Vagina (tissue), 2 donors: ENCODE data around the gene CASQ2. TPM values are rescaled to one million over a fixed set of nuclear protein-coding genes. Genes with fewer than 3 reads are reported as not detected.
A peak's percentile ranks its signal among the peaks of the same experiment; 100 is the strongest.

Experiments
- DNase-seq, 2 donors: peaks; one replicate each; pipeline ENCODE4 v3.0.0-alpha.2; 2017; ENCODE audit errors: extremely low spot score in 2 of 2
- H3K27ac ChIP-seq: fragments of 200-600 bp; sonication (generic); one replicate; pipeline ENCODE4 v1.5.1; 2019
- H3K27me3 ChIP-seq: fragments of 200-600 bp; sonication (generic); one replicate; pipeline ENCODE4 v1.5.1; 2019
- H3K36me3 ChIP-seq, 2 donors: fragments of 200-600 bp; sonication (generic); one replicate each; pipeline ENCODE4 v1.5.1; 2017 to 2019
- H3K4me1 ChIP-seq: fragments of 200-600 bp; sonication (generic); one replicate; pipeline ENCODE4 v1.5.1; 2019
- H3K4me3 ChIP-seq, 2 donors: fragments of 200-600 bp; sonication (generic); 1 replicate in 1 of 2; 2 replicates in 1 of 2; pipeline ENCODE4 v1.5.1; 2016 to 2019
- H3K9me3 ChIP-seq: fragments of 200-600 bp; sonication (generic); one replicate; pipeline ENCODE4 v1.5.1; 2019
- POLR2A ChIP-seq, 2 donors: fragments of 450-650 bp; IDR thresholded peaks; one replicate each; pipeline ENCODE4 v1.6.1; 2017; ENCODE audit warnings: antibody characterized with exemption in 2 of 2, mild to moderate bottlenecking in 2 of 2, moderate library complexity in 2 of 2
- POLR2AphosphoS5 ChIP-seq, 2 donors: sonication (generic); formaldehyde crosslinking; IDR thresholded peaks; one replicate each; pipeline ENCODE4 v1.9.0; 2017; ENCODE audit warnings: antibody characterized with exemption in 2 of 2, mild to moderate bottlenecking in 2 of 2, low read depth in 1 of 2; ENCODE audit not compliant: insufficient read depth in 1 of 2
- intact Hi-C: fragments of 100-400 bp; cut with DNase I; formaldehyde crosslinking; loops from one replicate; pipeline ENCODE4 v1.15.1; 2023
- total RNA-seq: library from RNA; depleted of rRNA; stranded (reverse); fragments of >200 nt; gene quantifications from one replicate; pipeline ENCODE4 v1.2.3, GENCODE V29; 2016
- TF ChIP-seq, protein P1 (sequence below), 3 experiments: fragments of 450-650 bp in 2 of 3; fragments of 200-600 bp in 1 of 3; sonication (generic) in 1 of 3; IDR thresholded peaks; one replicate each; pipeline ENCODE4 v1.5.1; 2017 to 2019; ENCODE audit warnings: antibody characterized with exemption in 3 of 3, mild to moderate bottlenecking in 2 of 3, moderate library complexity in 2 of 3

Gene CASQ2
- total RNA-seq, 1 donor from 2014 or later = 3.2 TPM

DNA sequence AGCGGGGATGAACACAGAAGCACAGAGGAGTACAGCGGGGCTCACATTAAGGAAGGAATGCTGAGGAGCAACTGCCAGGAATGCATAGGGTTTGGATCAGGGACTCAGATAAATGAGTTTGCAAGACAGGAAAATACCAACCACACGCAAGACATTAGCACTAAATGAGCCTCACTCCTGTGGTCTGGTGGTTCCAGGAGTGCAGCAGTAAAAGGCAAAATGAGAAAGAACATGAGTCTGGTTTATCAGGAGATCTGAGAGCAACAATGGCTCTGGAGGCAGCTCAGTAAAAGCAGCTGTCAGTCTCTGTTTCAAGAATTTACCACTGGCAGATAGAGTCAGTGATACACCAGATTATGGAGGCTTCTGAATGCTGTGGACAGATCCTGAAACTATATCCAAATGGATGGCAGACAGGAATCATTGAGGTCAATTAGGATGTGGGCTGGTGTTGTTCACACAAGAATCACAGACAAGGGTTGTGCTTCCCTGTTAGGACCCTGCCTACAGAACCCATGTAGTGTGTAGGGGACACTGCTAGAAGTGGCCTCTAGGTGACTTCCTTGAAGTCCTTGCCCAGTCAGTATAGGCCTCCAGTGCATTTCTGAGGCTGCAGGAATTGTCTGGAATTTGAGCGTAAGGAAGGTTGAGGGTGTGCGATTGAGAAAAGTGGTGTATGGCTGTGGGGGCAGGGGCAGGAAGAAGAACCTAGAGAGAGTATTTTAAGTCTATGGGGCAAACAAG lies 50.3 kb downstream of the CASQ2 start:
- no peaks in the 10 kb centered on the region for H3K36me3 ChIP-seq
- H3K4me1 ChIP-seq = peaks cover 9% of the 10 kb centered on the region
- intact Hi-C loops = loop anchor here (5.0 kb wide), 1 partner anchor 54 kb away; no protein-coding TSS in a partner anchor
- no peaks in the 10 kb centered on the region for H3K9me3 ChIP-seq
- no peaks in the 10 kb centered on the region for H3K27me3 ChIP-seq
- DNase-seq = no peak
- no peak overlapping the region for H3K4me3 ChIP-seq
- H3K27ac ChIP-seq = no peak overlapping the region
- no peak for TF ChIP-seq POLR2A (IDR thresholded peaks at IDR 0.05)
- TF ChIP-seq, protein P1, sequence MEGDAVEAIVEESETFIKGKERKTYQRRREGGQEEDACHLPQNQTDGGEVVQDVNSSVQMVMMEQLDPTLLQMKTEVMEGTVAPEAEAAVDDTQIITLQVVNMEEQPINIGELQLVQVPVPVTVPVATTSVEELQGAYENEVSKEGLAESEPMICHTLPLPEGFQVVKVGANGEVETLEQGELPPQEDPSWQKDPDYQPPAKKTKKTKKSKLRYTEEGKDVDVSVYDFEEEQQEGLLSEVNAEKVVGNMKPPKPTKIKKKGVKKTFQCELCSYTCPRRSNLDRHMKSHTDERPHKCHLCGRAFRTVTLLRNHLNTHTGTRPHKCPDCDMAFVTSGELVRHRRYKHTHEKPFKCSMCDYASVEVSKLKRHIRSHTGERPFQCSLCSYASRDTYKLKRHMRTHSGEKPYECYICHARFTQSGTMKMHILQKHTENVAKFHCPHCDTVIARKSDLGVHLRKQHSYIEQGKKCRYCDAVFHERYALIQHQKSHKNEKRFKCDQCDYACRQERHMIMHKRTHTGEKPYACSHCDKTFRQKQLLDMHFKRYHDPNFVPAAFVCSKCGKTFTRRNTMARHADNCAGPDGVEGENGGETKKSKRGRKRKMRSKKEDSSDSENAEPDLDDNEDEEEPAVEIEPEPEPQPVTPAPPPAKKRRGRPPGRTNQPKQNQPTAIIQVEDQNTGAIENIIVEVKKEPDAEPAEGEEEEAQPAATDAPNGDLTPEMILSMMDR (IDR thresholded peaks at IDR 0.05) = no peak
- TF ChIP-seq POLR2AphosphoS5 (IDR thresholded peaks at IDR 0.05; ENCODE audit: insufficient read depth in 1 of 2, low read depth in 1 of 2) = no peak

DNA sequence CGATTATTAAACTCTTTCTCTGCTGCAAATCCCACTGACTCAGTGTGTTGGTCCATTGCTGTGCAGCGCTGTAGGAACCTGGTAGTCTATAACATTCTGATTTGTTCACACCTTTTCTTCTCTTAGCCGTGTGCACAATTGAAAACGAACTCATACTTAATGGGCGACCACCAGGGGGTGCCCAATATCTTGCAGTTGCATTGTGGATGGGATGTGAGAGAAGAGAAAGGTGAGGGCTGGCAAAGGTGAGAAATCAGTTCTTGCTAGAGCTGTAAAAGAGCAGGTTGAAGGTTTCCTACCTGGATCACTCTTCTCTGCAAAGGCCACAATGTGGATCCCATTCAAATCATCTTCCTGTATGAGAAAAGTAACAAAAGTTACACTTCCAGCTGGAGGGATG lies 51.0 kb downstream of the CASQ2 start:
- no peak for DNase-seq
- intact Hi-C loops = loop anchor here (5.0 kb wide), 1 partner anchor 55 kb away; no protein-coding TSS in a partner anchor
- TF ChIP-seq POLR2AphosphoS5 (IDR thresholded peaks at IDR 0.05; ENCODE audit: insufficient read depth in 1 of 2, low read depth in 1 of 2) (no peak), POLR2A (IDR thresholded peaks at IDR 0.05) (no peak)
- TF ChIP-seq, protein P1 (IDR thresholded peaks at IDR 0.05) = peak; percentile 19 to 41 (median 40)

GRCh38 chr1:115714572-115715141 lies 53.9 kb downstream of the CASQ2 start:
- no peak for DNase-seq
- TF ChIP-seq POLR2AphosphoS5 (IDR thresholded peaks at IDR 0.05; ENCODE audit: insufficient read depth in 1 of 2, low read depth in 1 of 2) (peak in 1 of 2 donors; percentile 31), POLR2A (IDR thresholded peaks at IDR 0.05) (no peak)
- no peaks in the 10 kb centered on the region for H3K36me3 ChIP-seq
- no peaks in the 10 kb centered on the region for H3K9me3 ChIP-seq
- no peaks in the 10 kb centered on the region for H3K27me3 ChIP-seq
- H3K4me3 ChIP-seq = no peak overlapping the region
- peaks cover 15% of the 10 kb centered on the region for H3K4me1 ChIP-seq
- H3K27ac ChIP-seq = no peak overlapping the region
- intact Hi-C loops = loop anchor here (5.0 kb wide), 1 partner anchor 58 kb away; no protein-coding TSS in a partner anchor

More for the DNA sequence above, 51.0 kb downstream of the CASQ2 start:
- no peak overlapping the region for H3K4me3 ChIP-seq
- peaks cover 15% of the 10 kb centered on the region for H3K4me1 ChIP-seq
- no peaks in the 10 kb centered on the region for H3K27me3 ChIP-seq
- no peaks in the 10 kb centered on the region for H3K36me3 ChIP-seq
- no peak overlapping the region for H3K27ac ChIP-seq
- no peaks in the 10 kb centered on the region for H3K9me3 ChIP-seq

DNA sequence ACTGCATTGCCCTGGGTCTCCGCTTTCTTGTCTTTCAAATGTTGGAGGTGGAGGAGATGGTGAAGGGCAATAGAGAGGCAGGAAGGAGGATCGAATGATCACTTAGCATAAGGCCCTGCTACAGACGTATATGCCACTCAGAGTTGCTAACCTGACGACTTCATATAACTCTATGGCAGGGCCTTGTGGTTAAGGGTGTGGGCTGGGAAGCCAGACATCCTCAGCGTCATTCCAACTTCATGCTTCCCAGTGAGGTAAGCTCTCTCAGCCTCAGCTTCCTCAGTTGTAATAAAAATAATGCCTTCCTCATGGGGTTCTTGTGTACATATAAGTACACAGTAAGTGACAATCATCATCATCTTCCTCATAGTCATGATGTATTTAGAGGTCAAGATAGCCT lies 54.6 kb downstream of the CASQ2 start:
- Histone ChIP-seq H3K36me3 (no peaks in the 10 kb centered on the region), H3K27me3 (no peaks in the 10 kb centered on the region), H3K4me3 (no peak overlapping the region), H3K27ac (no peak overlapping the region), H3K9me3 (no peaks in the 10 kb centered on the region), H3K4me1 (peaks cover 15% of the 10 kb centered on the region)
- TF ChIP-seq POLR2AphosphoS5 (IDR thresholded peaks at IDR 0.05; ENCODE audit: insufficient read depth in 1 of 2, low read depth in 1 of 2) (no peak), POLR2A (IDR thresholded peaks at IDR 0.05) (no peak)
- TF ChIP-seq, protein P1 (IDR thresholded peaks at IDR 0.05) = no peak
- no peak for DNase-seq
- intact Hi-C loops = no loop called here

DNA sequence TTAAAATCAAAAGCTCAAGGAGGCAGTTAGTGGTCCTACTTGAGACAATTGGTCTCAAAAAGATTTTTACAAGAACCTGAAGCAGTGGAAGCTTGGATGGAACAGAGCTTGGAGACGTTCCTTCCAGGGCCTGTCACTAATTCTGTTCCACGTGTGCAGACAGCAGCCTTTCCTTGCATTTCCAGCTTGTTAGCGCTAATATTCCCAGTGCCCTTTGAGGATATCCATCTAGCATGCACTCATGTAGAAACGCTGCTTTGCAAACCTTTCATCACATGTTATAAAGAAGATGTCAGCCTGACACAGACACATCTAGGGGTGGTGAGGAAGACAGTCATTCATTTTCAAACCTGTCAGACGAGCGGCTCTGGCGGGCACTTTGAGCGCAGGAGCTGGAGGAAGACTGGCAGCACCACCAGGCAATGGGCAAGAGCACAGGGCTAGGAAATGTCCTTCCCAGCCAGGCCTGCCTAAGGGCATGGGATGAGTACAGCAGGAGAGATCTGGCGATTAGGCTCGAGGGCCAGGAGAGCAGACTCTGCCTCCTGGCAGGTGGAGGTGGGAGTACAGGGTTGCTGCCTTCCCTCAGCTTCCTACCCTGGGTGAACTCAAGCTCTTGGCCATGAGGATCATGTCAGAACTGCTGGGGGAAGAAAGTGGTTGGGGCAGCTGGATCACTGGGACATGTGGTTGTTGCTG lies 55.5 kb downstream of the CASQ2 start:
- no peak for DNase-seq
- no peaks in the 10 kb centered on the region for H3K9me3 ChIP-seq
- no peak overlapping the region for H3K27ac ChIP-seq
- no peaks in the 10 kb centered on the region for H3K36me3 ChIP-seq
- no peak overlapping the region for H3K4me3 ChIP-seq
- H3K4me1 ChIP-seq = peaks cover 15% of the 10 kb centered on the region
- TF ChIP-seq POLR2AphosphoS5 (IDR thresholded peaks at IDR 0.05; ENCODE audit: insufficient read depth in 1 of 2, low read depth in 1 of 2) (no peak), POLR2A (IDR thresholded peaks at IDR 0.05) (no peak)
- TF ChIP-seq, protein P1 (IDR thresholded peaks at IDR 0.05) = no peak
- intact Hi-C loops = no loop called here
- no peaks in the 10 kb centered on the region for H3K27me3 ChIP-seq
